CD4-positive, alpha-beta T cell (primary cell): ENCODE data around the gene MNT. TPM values are rescaled to one million over a fixed set of nuclear protein-coding genes. Genes with fewer than 3 reads are reported as not detected.

Experiments
- ATAC-seq: fragments of 200-7000 bp; cut with Tn5 transposase; one replicate; pipeline ENCODE4 v1.10.0; 2022; ENCODE audit warnings: mild to moderate bottlenecking; ENCODE audit not compliant: poor library complexity
- CTCF ChIA-PET: fragments of 350-600 bp; sonication (Branson Sonifier 250); formaldehyde crosslinking; loops from one replicate; lab custom pipeline; 2021; ENCODE audit warnings: antibody characterized with exemption, inconsistent platforms; lab: Charles Lee
- POLR2A ChIA-PET: fragments of 350-600 bp; sonication (Branson Sonifier 250); formaldehyde crosslinking; loops from one replicate; lab custom pipeline; 2021; ENCODE audit warnings: antibody characterized with exemption, inconsistent platforms; lab: Charles Lee
- DNase-seq, 14 experiments: peaks; one replicate each; pipeline ENCODE4 v3.0.0-alpha.2; 2013 to 2020; ENCODE audit warnings: mixed read lengths in 2 of 14
- H3K27ac ChIP-seq, 2 donors: one replicate each; pipeline versions ENCODE4 v1.5.1 to v1.7.0; 2013; ENCODE audit warnings: low read length in 2 of 2, low read depth in 1 of 2, mild to moderate bottlenecking in 1 of 2
- H3K27me3 ChIP-seq, 2 experiments: 1 replicate in 1 of 2; 2 replicates in 1 of 2; pipeline versions ENCODE4 v1.6.1 to v1.7.0; 2013; ENCODE audit warnings: low read length in 2 of 2, control low read depth in 1 of 2, mild to moderate bottlenecking in 1 of 2, moderate library complexity in 1 of 2; ENCODE audit not compliant: insufficient read depth in 2 of 2, control insufficient read depth in 1 of 2
- H3K36me3 ChIP-seq: one replicate; pipeline ENCODE4 v1.6.1; 2013; ENCODE audit warnings: low read length, control low read depth; ENCODE audit not compliant: insufficient read depth
- H3K4me1 ChIP-seq: one replicate; pipeline ENCODE4 v1.6.1; 2013; ENCODE audit warnings: low read length, control low read depth; ENCODE audit not compliant: insufficient read depth
- H3K4me3 ChIP-seq: one replicate; pipeline ENCODE4 v1.5.1; 2013; ENCODE audit warnings: mild to moderate bottlenecking, low read length, moderate library complexity
- H3K9me3 ChIP-seq, 2 experiments: 1 replicate in 1 of 2; 2 replicates in 1 of 2; pipeline versions ENCODE4 v1.6.1 to v1.7.0; 2013; ENCODE audit warnings: low read length in 2 of 2, mild to moderate bottlenecking in 2 of 2, control low read depth in 1 of 2, moderate library complexity in 1 of 2; ENCODE audit not compliant: control insufficient read depth in 1 of 2, insufficient read depth in 1 of 2
- H3K27ac Mint-ChIP-seq: one replicate; pipeline ENCODE4 v1.8.0; 2020; ENCODE audit warnings: mixed read lengths
- H3K27me3 Mint-ChIP-seq: one replicate; pipeline ENCODE4 v1.8.0; 2021; ENCODE audit warnings: mixed read lengths
- H3K36me3 Mint-ChIP-seq: one replicate; pipeline ENCODE4 v1.8.0; 2021; ENCODE audit warnings: low read depth, mixed read lengths
- H3K4me1 Mint-ChIP-seq: one replicate; pipeline ENCODE4 v1.8.0; 2021; ENCODE audit warnings: low read depth, mixed read lengths
- H3K4me3 Mint-ChIP-seq: one replicate; pipeline ENCODE4 v1.8.0; 2020; ENCODE audit warnings: mild to moderate bottlenecking, mixed read lengths
- H3K9me3 Mint-ChIP-seq: one replicate; pipeline ENCODE4 v1.8.0; 2020; ENCODE audit warnings: mixed read lengths
- CTCF ChIP-seq: fragments of 200-600 bp; IDR thresholded peaks from one replicate; pipeline ENCODE4 v1.8.0; 2022; ENCODE audit warnings: antibody characterized with exemption, mild to moderate bottlenecking
- intact Hi-C, 2 experiments: fragments of 100-400 bp; cut with DNase I in 1 of 2; cut with micrococcal nuclease in 1 of 2; formaldehyde crosslinking; loops; one replicate each; pipeline versions ENCODE4 v1.15.1 to v1.9.0; 2023 to 2025; cut with DNase I, micrococcal nuclease
- total RNA-seq, 174 experiments: library from RNA in 2 of 174; stranded (reverse) in 2 of 174; gene quantifications; one replicate each; pipeline ENCODE4 v1.2.3 and lab custom pipeline; 2021 to 2026

MNT gene
- total RNA-seq, 2 experiments from 2014 or later = 111 to 118 TPM

DNA sequence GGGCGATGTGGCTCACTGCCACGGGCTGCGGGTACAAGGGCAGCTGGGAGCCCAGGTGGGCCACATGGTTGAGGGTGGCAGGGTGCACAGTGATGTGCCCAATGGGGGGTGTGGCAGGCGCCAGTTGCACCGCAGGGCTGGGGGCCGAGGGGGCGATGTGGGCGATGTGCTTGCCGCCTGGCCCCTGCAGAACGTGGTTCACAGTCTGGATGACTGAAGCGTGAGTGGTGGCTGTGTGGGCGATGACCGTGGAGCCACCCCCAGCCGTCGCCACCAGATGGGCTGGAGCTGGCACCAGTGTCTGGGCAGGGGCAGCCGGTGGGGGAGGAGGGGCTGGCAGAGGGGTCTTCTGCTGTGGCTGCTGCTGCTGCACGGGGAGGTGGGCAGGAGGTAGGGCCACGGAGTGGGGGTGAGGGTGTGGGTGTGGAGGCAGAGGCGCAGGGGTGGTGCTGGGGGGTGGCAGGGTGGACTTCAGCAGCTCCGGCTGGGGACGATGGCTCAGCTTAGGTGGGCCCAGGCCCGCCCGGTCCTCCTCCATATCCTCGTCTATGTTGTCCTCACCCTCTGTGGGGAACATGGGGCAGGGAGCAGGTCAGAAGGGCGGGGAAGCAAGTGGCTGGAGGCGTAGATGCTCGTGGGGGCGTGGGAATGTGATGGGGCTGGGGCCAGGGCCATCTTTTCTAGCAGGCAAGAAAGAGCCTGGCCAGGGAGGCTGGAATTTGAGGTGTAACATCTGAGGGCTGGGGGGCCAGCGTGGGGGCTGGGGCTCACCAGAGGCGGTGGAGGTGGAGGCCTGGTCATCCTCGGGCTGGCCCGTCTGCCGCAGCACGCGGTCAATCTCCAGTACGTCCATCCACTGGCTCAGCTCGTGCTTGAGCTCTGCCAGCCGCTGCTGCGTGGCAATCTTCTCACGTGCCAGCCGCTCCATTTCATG is 13.5 kb downstream of the MNT start:
- intact Hi-C loops = loop anchor here (2.0 to 10.0 kb wide), 3 partner anchors 15 to 297 kb away; no protein-coding TSS in a partner anchor
- peaks cover 42% of the 10 kb centered on the region for H3K4me1 ChIP-seq
- H3K36me3 ChIP-seq = peaks cover 38% of the 10 kb centered on the region
- H3K27ac Mint-ChIP-seq = no peak overlapping the region
- no peaks in the 10 kb centered on the region for H3K27me3 ChIP-seq
- no peak overlapping the region for H3K4me3 ChIP-seq
- H3K9me3 ChIP-seq = no peaks in the 10 kb centered on the region
- H3K9me3 Mint-ChIP-seq = no peaks in the 10 kb centered on the region
- no peak overlapping the region for H3K4me3 Mint-ChIP-seq
- ATAC-seq (no peak), DNase-seq (no peak)
- ChIA-PET POLR2A (no interaction called here), CTCF (no interaction called here)
- TF ChIP-seq CTCF = no peak
- peaks cover 47% of the 10 kb centered on the region for H3K36me3 Mint-ChIP-seq
- H3K27ac ChIP-seq = no peak overlapping the region
- no peaks in the 10 kb centered on the region for H3K27me3 Mint-ChIP-seq
- H3K4me1 Mint-ChIP-seq = peaks cover 44% of the 10 kb centered on the region

GRCh38 chr17:2386400-2387085 is 14.3 kb downstream of the MNT start:
- Mint-ChIP-seq H3K4me1 (peaks cover 36% of the 10 kb centered on the region), H3K4me3 (no peak overlapping the region), H3K9me3 (no peaks in the 10 kb centered on the region), H3K27me3 (no peaks in the 10 kb centered on the region), H3K27ac (no peak overlapping the region), H3K36me3 (peaks cover 38% of the 10 kb centered on the region)
- ChIA-PET POLR2A (interaction anchor here (1.0 kb wide), 1 partner anchor 14 kb away, joined by 3 read pairs; the partner anchor contains the start of gene MNT), CTCF (interaction anchor here (1.4 kb wide), 1 partner anchor 30 kb away, joined by 4 read pairs; no protein-coding TSS in a partner anchor)
- peaks cover 34% of the 10 kb centered on the region for H3K4me1 ChIP-seq
- intact Hi-C loops = loop anchor here (10.0 kb wide), 2 partner anchors 288 to 298 kb away; no protein-coding TSS in a partner anchor
- DNase-seq = no peak
- H3K36me3 ChIP-seq = peaks cover 38% of the 10 kb centered on the region
- H3K9me3 ChIP-seq = no peaks in the 10 kb centered on the region
- H3K27me3 ChIP-seq = no peaks in the 10 kb centered on the region
- TF ChIP-seq CTCF = no peak
- H3K27ac ChIP-seq = no peak overlapping the region
- no peak overlapping the region for H3K4me3 ChIP-seq
- ATAC-seq = no peak
